NT2/D1 (cell line): ENCODE data around the gene INSL3.

Experiments
- SUZ12 ChIP-seq: IDR thresholded peaks from 2 replicates; pipeline ENCODE4 v1.6.1; 2011; ENCODE audit not compliant: insufficient read length, insufficient read depth; ENCODE audit errors: extremely low read depth
- YY1 ChIP-seq: IDR thresholded peaks from 2 replicates; pipeline ENCODE4 v1.6.1; 2011; ENCODE audit not compliant: insufficient read length, insufficient read depth

- no peak for TF ChIP-seq SUZ12
- no peak for TF ChIP-seq YY1
Measured at GRCh38 chr19:17807731-17808316, 13.5 kb downstream of the INSL3 start.
